Measurements from ENCODE around the gene TP53INP2.

DNA sequence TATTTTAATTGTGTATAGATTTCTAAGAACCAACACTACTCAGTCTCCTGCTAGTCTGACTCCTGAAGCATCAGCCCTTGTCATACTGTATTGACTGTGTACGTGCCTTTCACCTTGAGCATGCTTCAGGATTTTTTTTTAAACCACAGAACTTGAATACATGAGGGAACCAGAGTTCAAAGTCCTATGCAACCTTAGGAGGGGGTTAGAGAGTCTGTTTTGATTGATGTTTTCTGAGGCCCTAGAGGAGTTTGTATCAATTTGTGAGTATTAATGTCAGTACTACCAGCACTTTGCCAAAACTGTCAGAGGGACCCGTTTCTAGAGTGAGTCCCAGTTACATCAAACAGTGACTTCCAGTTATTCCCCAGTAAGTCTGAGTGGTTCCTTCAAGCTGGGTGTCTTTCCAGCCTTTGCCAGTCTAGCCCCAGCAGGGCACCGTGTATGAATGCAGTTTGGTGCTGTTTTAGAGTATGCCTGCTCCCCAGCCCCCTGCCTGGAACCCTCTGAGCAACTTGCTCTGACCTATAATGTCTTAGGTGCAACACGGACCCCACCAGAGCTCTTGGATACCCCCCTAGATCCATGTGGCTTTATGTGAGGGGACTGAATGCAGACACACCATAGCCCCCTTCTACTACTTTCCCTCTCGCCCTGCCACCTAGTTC, 8.5 kb downstream of the TP53INP2 start:
- TF ChIP-seq, protein P1, sequence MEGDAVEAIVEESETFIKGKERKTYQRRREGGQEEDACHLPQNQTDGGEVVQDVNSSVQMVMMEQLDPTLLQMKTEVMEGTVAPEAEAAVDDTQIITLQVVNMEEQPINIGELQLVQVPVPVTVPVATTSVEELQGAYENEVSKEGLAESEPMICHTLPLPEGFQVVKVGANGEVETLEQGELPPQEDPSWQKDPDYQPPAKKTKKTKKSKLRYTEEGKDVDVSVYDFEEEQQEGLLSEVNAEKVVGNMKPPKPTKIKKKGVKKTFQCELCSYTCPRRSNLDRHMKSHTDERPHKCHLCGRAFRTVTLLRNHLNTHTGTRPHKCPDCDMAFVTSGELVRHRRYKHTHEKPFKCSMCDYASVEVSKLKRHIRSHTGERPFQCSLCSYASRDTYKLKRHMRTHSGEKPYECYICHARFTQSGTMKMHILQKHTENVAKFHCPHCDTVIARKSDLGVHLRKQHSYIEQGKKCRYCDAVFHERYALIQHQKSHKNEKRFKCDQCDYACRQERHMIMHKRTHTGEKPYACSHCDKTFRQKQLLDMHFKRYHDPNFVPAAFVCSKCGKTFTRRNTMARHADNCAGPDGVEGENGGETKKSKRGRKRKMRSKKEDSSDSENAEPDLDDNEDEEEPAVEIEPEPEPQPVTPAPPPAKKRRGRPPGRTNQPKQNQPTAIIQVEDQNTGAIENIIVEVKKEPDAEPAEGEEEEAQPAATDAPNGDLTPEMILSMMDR (IDR thresholded peaks at IDR 0.05): no peak
- TF ChIP-seq POLR2A (IDR thresholded peaks at IDR 0.05): no peak

Data from uterus (tissue), 2 donors.